Measurements from ENCODE around the gene TNFRSF14. TPM values are rescaled to one million over a fixed set of nuclear protein-coding genes. Genes with fewer than 3 reads are reported as not detected.

Gene TNFRSF14
- total RNA-seq, 2 experiments from 2014 or later, result 15.7 to 18.5 TPM

GRCh38 chr1:2530513-2531361 lies 25.4 kb upstream of the TNFRSF14 start:
- Histone ChIP-seq H2AFZ (ENCODE audit: low read length) (no peak overlapping the region), H3K9me2 (ENCODE audit: insufficient read depth, low read length) (no peaks in the 10 kb centered on the region), H3K36me3 (ENCODE audit: insufficient read depth, low read length) (no peaks in the 10 kb centered on the region), H3K79me2 (ENCODE audit: insufficient read depth, low read depth, low read length) (peaks cover 3% of the 10 kb centered on the region), H3K4me2 (ENCODE audit: low read length) (no peak overlapping the region), H3K27ac (ENCODE audit: low read depth, low read length, poor library complexity, severe bottlenecking) (no peak overlapping the region), H4K20me1 (ENCODE audit: insufficient read depth, low read length) (peaks cover under 1% of the 10 kb centered on the region; the same call in 1 of the 2 replicates), H3K4me3 (ENCODE audit: low read depth, low read length, poor library complexity, severe bottlenecking) (no peak overlapping the region), H3K4me1 (ENCODE audit: insufficient read depth, low read length, poor library complexity, severe bottlenecking) (peaks cover 6% of the 10 kb centered on the region), H3K9me3 (ENCODE audit: low read length) (no peaks in the 10 kb centered on the region)
- CTCF ChIA-PET (ENCODE audit: unreplicated experiment), result no interaction called here
- POLR2A ChIA-PET, result no interaction called here
- intact Hi-C loops (cut with micrococcal nuclease; ENCODE audit: unreplicated experiment), result no loop called here
- DNase-seq (ENCODE audit: low spot score), result no peak
- BruUV-seq (replicated peaks), result no TSS peak
- TF ChIP-seq, protein P1, sequence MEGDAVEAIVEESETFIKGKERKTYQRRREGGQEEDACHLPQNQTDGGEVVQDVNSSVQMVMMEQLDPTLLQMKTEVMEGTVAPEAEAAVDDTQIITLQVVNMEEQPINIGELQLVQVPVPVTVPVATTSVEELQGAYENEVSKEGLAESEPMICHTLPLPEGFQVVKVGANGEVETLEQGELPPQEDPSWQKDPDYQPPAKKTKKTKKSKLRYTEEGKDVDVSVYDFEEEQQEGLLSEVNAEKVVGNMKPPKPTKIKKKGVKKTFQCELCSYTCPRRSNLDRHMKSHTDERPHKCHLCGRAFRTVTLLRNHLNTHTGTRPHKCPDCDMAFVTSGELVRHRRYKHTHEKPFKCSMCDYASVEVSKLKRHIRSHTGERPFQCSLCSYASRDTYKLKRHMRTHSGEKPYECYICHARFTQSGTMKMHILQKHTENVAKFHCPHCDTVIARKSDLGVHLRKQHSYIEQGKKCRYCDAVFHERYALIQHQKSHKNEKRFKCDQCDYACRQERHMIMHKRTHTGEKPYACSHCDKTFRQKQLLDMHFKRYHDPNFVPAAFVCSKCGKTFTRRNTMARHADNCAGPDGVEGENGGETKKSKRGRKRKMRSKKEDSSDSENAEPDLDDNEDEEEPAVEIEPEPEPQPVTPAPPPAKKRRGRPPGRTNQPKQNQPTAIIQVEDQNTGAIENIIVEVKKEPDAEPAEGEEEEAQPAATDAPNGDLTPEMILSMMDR (conservative IDR thresholded peaks at IDR 0.05; ENCODE audit: low read length), result no peak
- no peak for TF ChIP-seq EZH2phosphoT487 (IDR thresholded peaks at IDR 0.05; ENCODE audit: borderline replicate concordance, low read depth, low read length)

- Histone ChIP-seq H4K20me1 (ENCODE audit: insufficient read depth, low read length) (no peaks in the 10 kb centered on the region), H3K4me1 (ENCODE audit: insufficient read depth, low read length, poor library complexity, severe bottlenecking) (no peaks in the 10 kb centered on the region), H2AFZ (ENCODE audit: low read length) (no peak overlapping the region), H3K4me2 (ENCODE audit: low read length) (no peak overlapping the region), H3K27ac (ENCODE audit: low read depth, low read length, poor library complexity, severe bottlenecking) (no peak overlapping the region), H3K9me2 (ENCODE audit: insufficient read depth, low read length) (no peaks in the 10 kb centered on the region), H3K36me3 (ENCODE audit: insufficient read depth, low read length) (no peaks in the 10 kb centered on the region), H3K4me3 (ENCODE audit: low read depth, low read length, poor library complexity, severe bottlenecking) (no peak overlapping the region), H3K9me3 (ENCODE audit: low read length) (no peaks in the 10 kb centered on the region), H3K79me2 (ENCODE audit: insufficient read depth, low read depth, low read length) (no peaks in the 10 kb centered on the region)
- no peak for DNase-seq (ENCODE audit: low spot score)
- TF ChIP-seq, protein P1 (conservative IDR thresholded peaks at IDR 0.05; ENCODE audit: low read length), result no peak
- TF ChIP-seq EZH2phosphoT487 (IDR thresholded peaks at IDR 0.05; ENCODE audit: borderline replicate concordance, low read depth, low read length), result no peak
- CTCF ChIA-PET (ENCODE audit: unreplicated experiment), result no interaction called here
- no TSS peak for BruUV-seq (replicated peaks)
- intact Hi-C loops (cut with micrococcal nuclease; ENCODE audit: unreplicated experiment), result no loop called here
- POLR2A ChIA-PET, result no interaction called here
Measured at GRCh38 chr1:2532485-2533160, 23.5 kb upstream of the TNFRSF14 start.

GRCh38 chr1:2533365-2533764 lies 22.8 kb upstream of the TNFRSF14 start:
- H3K27ac ChIP-seq (ENCODE audit: low read depth, low read length, poor library complexity, severe bottlenecking), result no peak overlapping the region
- no peak overlapping the region for H2AFZ ChIP-seq (ENCODE audit: low read length)
- intact Hi-C loops (cut with micrococcal nuclease; ENCODE audit: unreplicated experiment), result no loop called here
- H3K36me3 ChIP-seq (ENCODE audit: insufficient read depth, low read length), result no peaks in the 10 kb centered on the region
- no peak for DNase-seq (ENCODE audit: low spot score)
- no peak overlapping the region for H3K4me3 ChIP-seq (ENCODE audit: low read depth, low read length, poor library complexity, severe bottlenecking)
- BruUV-seq (replicated peaks), result no TSS peak
- H4K20me1 ChIP-seq (ENCODE audit: insufficient read depth, low read length), result no peaks in the 10 kb centered on the region
- no peaks in the 10 kb centered on the region for H3K79me2 ChIP-seq (ENCODE audit: insufficient read depth, low read depth, low read length)
- H3K9me2 ChIP-seq (ENCODE audit: insufficient read depth, low read length), result no peaks in the 10 kb centered on the region
- CTCF ChIA-PET (ENCODE audit: unreplicated experiment), result no interaction called here
- TF ChIP-seq, protein P1 (conservative IDR thresholded peaks at IDR 0.05; ENCODE audit: low read length), result no peak
- TF ChIP-seq EZH2phosphoT487 (IDR thresholded peaks at IDR 0.05; ENCODE audit: borderline replicate concordance, low read depth, low read length), result no peak
- no peaks in the 10 kb centered on the region for H3K4me1 ChIP-seq (ENCODE audit: insufficient read depth, low read length, poor library complexity, severe bottlenecking)
- POLR2A ChIA-PET, result no interaction called here
- H3K9me3 ChIP-seq (ENCODE audit: low read length), result no peaks in the 10 kb centered on the region
- H3K4me2 ChIP-seq (ENCODE audit: low read length), result no peak overlapping the region
